Tibial nerve (tissue), 4 donors: ENCODE data around the gene ISG20L2. TPM values are rescaled to one million over a fixed set of nuclear protein-coding genes. Genes with fewer than 3 reads are reported as not detected.

Experiments
- DNase-seq, 2 donors: peaks; one replicate each; pipeline ENCODE4 v3.0.0-alpha.2; 2019; ENCODE audit warnings: low spot score in 2 of 2
- H3K27ac ChIP-seq, 4 donors: fragments of 200-600 bp; sonication (generic) in 3 of 4; one replicate each; pipeline ENCODE4 v1.5.1; 2017 to 2019; ENCODE audit warnings: mild to moderate bottlenecking in 1 of 4
- H3K27me3 ChIP-seq, 2 donors: fragments of 200-600 bp; sonication (generic) in 1 of 2; one replicate each; pipeline versions ENCODE4 v1.5.1 to v1.6.0; 2017 to 2019
- H3K36me3 ChIP-seq, 3 donors: fragments of 200-600 bp; sonication (generic); one replicate each; pipeline ENCODE4 v1.5.1; 2018 to 2019
- H3K4me1 ChIP-seq, 4 donors: fragments of 200-600 bp; sonication (generic) in 3 of 4; one replicate each; pipeline ENCODE4 v1.5.1; 2017 to 2019
- H3K4me3 ChIP-seq, 4 donors: fragments of 200-600 bp; sonication (generic) in 3 of 4; one replicate each; pipeline ENCODE4 v1.5.1; 2017 to 2019; ENCODE audit warnings: mild to moderate bottlenecking in 1 of 4, moderate library complexity in 1 of 4
- H3K9me3 ChIP-seq, 4 donors: fragments of 200-600 bp; sonication (generic) in 3 of 4; one replicate each; pipeline ENCODE4 v1.5.1; 2017 to 2019
- EP300 ChIP-seq, 2 donors: sonication (generic); formaldehyde crosslinking; IDR thresholded peaks; one replicate each; pipeline ENCODE4 v1.6.1; 2017; ENCODE audit warnings: antibody characterized with exemption in 2 of 2, mild to moderate bottlenecking in 1 of 2
- POLR2A ChIP-seq, 2 donors: fragments of 450-650 bp; IDR thresholded peaks; one replicate each; pipeline ENCODE4 v1.6.1; 2017; ENCODE audit warnings: antibody characterized with exemption in 2 of 2, mild to moderate bottlenecking in 2 of 2, moderate library complexity in 2 of 2
- WGBS, 2 donors: methylation state at CpG; one replicate each; pipeline ENCODE4 v1.1.5; 2018; 5-methylcytosine and 5-hydroxymethylcytosine counted together
- total RNA-seq, 4 donors: library from RNA; depleted of rRNA; stranded (reverse); fragments of >200 nt; gene quantifications; one replicate each; pipeline ENCODE4 v1.1.0, GENCODE V29; 2016
- TF ChIP-seq, protein P1 (sequence below), 5 experiments: fragments of 200-600 bp in 3 of 5; fragments of 450-650 bp in 2 of 5; sonication (generic) in 3 of 5; IDR thresholded peaks; one replicate each; pipeline ENCODE4 v1.5.1; 2016 to 2019; ENCODE audit warnings: antibody characterized with exemption in 5 of 5, mild to moderate bottlenecking in 3 of 5, moderate library complexity in 2 of 5

ISG20L2 gene
- total RNA-seq, 4 donors from 2014 or later: 10.1 to 24.9 (median 18.6) TPM

DNA sequence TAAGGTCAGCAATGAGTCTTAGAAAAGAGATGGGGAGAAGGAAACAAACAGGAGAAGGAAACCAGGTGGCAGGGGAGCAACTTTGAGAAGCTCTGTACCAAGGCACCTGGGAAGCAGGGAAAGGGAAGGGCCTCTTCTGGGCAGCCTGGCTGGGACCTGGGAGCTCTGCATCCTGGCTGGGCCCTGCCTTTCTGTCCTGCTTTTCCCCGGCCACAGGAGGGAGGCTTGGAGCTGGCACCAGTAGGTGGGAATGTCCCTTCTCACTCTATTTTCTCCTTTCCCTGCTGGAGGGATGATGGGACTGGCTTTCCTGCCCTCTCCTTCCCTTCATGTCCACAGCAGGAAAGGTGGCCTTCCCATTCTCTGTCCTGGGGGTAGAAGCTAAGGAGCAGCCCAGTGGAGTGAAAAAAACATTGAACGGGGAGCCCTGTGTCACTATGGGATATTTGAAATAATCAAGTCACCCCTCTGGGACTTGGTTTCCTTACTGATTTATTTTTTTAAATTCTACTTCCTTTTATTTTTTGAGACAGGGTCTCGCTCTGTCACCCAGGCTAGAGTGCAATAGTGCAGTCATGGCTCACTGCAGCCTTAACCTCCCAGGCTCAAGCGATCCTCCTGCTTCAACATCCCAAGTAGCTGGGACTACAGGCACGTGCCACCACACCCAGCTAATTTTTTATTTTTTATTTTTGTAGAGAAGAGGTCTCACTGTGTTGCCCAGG, 46.2 kb downstream of the ISG20L2 start:
- 66 to 71% methylated on average over 5 of the region's 5 CpGs for WGBS, 2 donors
- no peaks in the 10 kb centered on the region for H3K9me3 ChIP-seq
- H3K36me3 ChIP-seq: no peaks in the 10 kb centered on the region
- peaks cover 0 to 3% of the 10 kb centered on the region in 2 donors for H3K27me3 ChIP-seq
- H3K4me3 ChIP-seq: no peak overlapping the region
- no peak overlapping the region for H3K27ac ChIP-seq
- H3K4me1 ChIP-seq: peaks cover 0 to 10% (median 4%) of the 10 kb centered on the region in 4 donors
- TF ChIP-seq, protein P1, sequence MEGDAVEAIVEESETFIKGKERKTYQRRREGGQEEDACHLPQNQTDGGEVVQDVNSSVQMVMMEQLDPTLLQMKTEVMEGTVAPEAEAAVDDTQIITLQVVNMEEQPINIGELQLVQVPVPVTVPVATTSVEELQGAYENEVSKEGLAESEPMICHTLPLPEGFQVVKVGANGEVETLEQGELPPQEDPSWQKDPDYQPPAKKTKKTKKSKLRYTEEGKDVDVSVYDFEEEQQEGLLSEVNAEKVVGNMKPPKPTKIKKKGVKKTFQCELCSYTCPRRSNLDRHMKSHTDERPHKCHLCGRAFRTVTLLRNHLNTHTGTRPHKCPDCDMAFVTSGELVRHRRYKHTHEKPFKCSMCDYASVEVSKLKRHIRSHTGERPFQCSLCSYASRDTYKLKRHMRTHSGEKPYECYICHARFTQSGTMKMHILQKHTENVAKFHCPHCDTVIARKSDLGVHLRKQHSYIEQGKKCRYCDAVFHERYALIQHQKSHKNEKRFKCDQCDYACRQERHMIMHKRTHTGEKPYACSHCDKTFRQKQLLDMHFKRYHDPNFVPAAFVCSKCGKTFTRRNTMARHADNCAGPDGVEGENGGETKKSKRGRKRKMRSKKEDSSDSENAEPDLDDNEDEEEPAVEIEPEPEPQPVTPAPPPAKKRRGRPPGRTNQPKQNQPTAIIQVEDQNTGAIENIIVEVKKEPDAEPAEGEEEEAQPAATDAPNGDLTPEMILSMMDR (IDR thresholded peaks at IDR 0.05): no peak
- no peak for TF ChIP-seq POLR2A (IDR thresholded peaks at IDR 0.05)
- no peak for TF ChIP-seq EP300 (IDR thresholded peaks at IDR 0.05)
- DNase-seq: no peak

- Histone ChIP-seq H3K4me1 (peaks cover 0 to 19% (median 4%) of the 10 kb centered on the region in 4 donors), H3K27me3 (peaks cover 0 to 9% of the 10 kb centered on the region in 2 donors), H3K9me3 (no peaks in the 10 kb centered on the region), H3K27ac (no peak overlapping the region), H3K36me3 (no peaks in the 10 kb centered on the region), H3K4me3 (no peak overlapping the region)
- DNase-seq: no peak
- WGBS, 2 donors: 71 to 75% methylated on average over 8 of the region's 8 CpGs
- TF ChIP-seq, protein P1 (IDR thresholded peaks at IDR 0.05): no peak
- no peak for TF ChIP-seq POLR2A (IDR thresholded peaks at IDR 0.05)
- TF ChIP-seq EP300 (IDR thresholded peaks at IDR 0.05): no peak
Observed at GRCh38 chr1:156681196-156681960, 47.2 kb downstream of the ISG20L2 start.

DNA sequence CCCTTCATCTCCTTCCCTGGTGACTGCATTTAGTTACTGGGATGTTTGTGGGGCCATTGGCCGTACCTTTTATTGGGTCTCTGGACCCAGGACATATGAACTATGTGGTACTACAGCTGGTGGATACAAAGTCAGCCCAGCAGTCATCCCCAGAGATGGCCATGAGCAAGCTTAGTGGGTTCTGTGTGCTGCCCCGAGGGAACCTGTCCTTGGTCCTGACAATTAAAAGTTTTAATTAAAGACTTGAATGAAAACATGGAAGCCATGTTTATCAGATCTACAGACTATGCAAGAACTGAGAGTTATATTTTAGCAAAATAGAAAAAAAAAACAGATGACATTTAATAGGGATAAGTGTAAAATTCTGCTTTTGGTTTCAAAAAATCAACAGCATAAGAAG, 48.5 kb downstream of the ISG20L2 start:
- Histone ChIP-seq H3K4me1 (peaks cover 0 to 33% (median 8%) of the 10 kb centered on the region in 4 donors), H3K9me3 (no peaks in the 10 kb centered on the region), H3K36me3 (peaks cover 0 to 3% (median 0%) of the 10 kb centered on the region in 3 donors), H3K27ac (no peak overlapping the region), H3K27me3 (peaks cover 0 to 9% of the 10 kb centered on the region in 2 donors), H3K4me3 (no peak overlapping the region)
- no peak for TF ChIP-seq POLR2A (IDR thresholded peaks at IDR 0.05)
- TF ChIP-seq, protein P1 (IDR thresholded peaks at IDR 0.05): no peak
- TF ChIP-seq EP300 (IDR thresholded peaks at IDR 0.05): no peak
- no peak for DNase-seq
- 46 to 60% methylated on average over 2 of the region's 2 CpGs for WGBS, 2 donors

- TF ChIP-seq POLR2A (IDR thresholded peaks at IDR 0.05): no peak
- TF ChIP-seq, protein P1 (IDR thresholded peaks at IDR 0.05): peak; percentile 72 to 97 (median 87)
- TF ChIP-seq EP300 (IDR thresholded peaks at IDR 0.05): peak; percentile 23 to 48
- Histone ChIP-seq H3K27me3 (peaks cover 0 to 9% of the 10 kb centered on the region in 2 donors), H3K4me3 (peak overlapping the region; percentile 42 to 88 (median 56)), H3K9me3 (no peaks in the 10 kb centered on the region), H3K4me1 (peaks cover 0 to 54% (median 16%) of the 10 kb centered on the region in 4 donors), H3K27ac (peak overlapping the region; percentile 23 to 92 (median 82)), H3K36me3 (peaks cover 0 to 19% (median 0%) of the 10 kb centered on the region in 3 donors)
- WGBS, 2 donors: 1 to 2% methylated on average over 22 of the region's 22 CpGs
- peak in 1 of 2 donors; percentile 54 for DNase-seq
Observed at GRCh38 chr1:156677616-156678596, 50.7 kb downstream of the ISG20L2 start.
